NCI-H2227 treated with DMSO at 0.1 percent for 48 hours (cell line): ENCODE data around the gene ZNF584.
A peak's percentile ranks its signal among the peaks of the same experiment; 100 is the strongest.

Source experiments
- DNase-seq: peaks from one replicate; lab custom pipeline; 2025; lab: John Stamatoyannopoulos, UW

Gene ZNF584

DNA sequence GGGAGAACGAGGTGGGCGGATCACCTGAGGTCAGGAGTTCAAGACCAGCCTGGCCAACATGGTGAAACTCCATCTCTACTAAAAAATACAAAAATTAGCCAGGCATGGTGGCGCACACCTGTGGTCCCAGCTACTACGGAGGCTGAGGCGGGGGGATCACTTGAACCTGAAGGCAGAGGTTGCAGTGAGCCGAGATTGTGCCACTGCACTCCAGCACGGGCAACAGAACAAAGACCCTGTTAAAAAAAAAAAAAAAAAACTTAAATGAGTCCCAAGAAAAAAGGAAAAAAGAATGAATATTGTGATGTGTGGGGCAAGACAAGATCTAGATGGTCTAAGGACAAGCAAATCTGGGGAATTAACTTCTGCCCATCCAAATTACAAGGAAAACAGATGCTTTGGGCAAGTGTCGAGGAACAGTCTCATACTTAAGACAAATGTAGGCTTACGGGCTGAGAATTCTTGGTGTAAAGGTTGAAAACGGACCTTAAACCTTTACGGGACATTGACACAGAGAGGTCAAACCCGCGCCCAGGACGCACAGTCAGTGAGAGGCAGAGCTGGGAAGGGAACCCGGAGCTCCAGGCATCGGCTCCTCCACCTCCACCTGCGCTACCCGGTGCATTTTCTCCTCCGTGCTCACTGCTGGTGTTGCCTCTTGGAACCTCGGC, 57.8 kb downstream of the ZNF584 start:
- DNase-seq, result no peak

- peak; percentile 99 for DNase-seq
Measured at GRCh38 chr19:58466760-58467589, 58.5 kb downstream of the ZNF584 start, which contains the start of gene ZNF324. Gene ZNF324, plus strand, starts transcription at chr19:58467080. Its CDS starts 2,106 bp downstream, at chr19:58469186.
